SU-DHL-6 (cell line): ENCODE measurements around the gene CCNF.

ENCODE experiments used
- EZH2phosphoT487 ChIP-seq: fragments of 200-600 bp; sonication (generic), shearing (Covaris generic); conservative IDR thresholded peaks from 2 replicates; pipeline ENCODE4 v1.6.1; 2018; ENCODE audit warnings: mild to moderate bottlenecking, antibody characterized with exemption, low read length, moderate library complexity, mixed read lengths
- TF ChIP-seq, protein P1 (sequence below): fragments of 200-600 bp; sonication (generic); IDR thresholded peaks from one replicate; pipeline ENCODE4 v1.5.1; 2017; ENCODE audit warnings: antibody characterized with exemption, mild to moderate bottlenecking, low read length, moderate library complexity; ENCODE audit not compliant: insufficient read depth, poor library complexity, severe bottlenecking

DNA sequence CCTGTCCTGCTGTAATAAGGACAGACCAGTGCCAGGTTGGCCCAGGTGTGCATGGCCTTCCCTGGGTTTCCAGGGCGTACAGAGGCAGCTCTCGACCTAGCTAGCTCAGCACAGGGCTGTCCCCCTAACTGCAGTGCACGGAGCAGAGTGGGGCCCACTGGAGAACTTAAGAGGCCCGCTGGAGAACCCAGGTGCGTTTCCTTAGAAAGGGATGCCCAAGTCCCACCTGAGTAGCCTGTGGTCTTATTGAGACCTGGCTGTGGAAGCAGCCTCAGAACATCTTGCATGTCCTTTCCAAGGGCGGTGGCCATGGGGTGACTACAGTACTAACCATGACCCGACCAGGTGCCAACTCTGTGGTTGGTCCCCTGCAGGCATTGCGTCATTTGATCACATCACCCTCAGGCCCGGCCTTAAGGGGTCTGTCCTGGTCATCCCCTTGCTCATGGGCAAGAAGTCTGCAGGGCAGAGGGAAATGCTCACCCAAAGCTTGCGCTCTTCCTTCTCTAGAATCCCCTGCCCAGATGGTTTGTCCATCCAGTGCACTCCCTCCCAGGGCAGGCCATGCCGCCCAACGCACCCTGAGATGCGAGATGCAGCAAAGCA, 3.3 kb upstream of the CCNF start:
- TF ChIP-seq, protein P1, sequence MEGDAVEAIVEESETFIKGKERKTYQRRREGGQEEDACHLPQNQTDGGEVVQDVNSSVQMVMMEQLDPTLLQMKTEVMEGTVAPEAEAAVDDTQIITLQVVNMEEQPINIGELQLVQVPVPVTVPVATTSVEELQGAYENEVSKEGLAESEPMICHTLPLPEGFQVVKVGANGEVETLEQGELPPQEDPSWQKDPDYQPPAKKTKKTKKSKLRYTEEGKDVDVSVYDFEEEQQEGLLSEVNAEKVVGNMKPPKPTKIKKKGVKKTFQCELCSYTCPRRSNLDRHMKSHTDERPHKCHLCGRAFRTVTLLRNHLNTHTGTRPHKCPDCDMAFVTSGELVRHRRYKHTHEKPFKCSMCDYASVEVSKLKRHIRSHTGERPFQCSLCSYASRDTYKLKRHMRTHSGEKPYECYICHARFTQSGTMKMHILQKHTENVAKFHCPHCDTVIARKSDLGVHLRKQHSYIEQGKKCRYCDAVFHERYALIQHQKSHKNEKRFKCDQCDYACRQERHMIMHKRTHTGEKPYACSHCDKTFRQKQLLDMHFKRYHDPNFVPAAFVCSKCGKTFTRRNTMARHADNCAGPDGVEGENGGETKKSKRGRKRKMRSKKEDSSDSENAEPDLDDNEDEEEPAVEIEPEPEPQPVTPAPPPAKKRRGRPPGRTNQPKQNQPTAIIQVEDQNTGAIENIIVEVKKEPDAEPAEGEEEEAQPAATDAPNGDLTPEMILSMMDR, result no peak
- TF ChIP-seq EZH2phosphoT487, result no peak
